ENCODE results near the gene FAM186B.

FAM186B gene

GRCh38 chr12:49636979-49637755 is 31.7 kb upstream of the FAM186B start:
- in situ Hi-C loops (cut with MboI; ENCODE audit: low pct_unique_long_range_greater_than_20kb, low sequenced_read_pairs) = no loop called here
- DNase-seq = peak; percentile 65

DNA sequence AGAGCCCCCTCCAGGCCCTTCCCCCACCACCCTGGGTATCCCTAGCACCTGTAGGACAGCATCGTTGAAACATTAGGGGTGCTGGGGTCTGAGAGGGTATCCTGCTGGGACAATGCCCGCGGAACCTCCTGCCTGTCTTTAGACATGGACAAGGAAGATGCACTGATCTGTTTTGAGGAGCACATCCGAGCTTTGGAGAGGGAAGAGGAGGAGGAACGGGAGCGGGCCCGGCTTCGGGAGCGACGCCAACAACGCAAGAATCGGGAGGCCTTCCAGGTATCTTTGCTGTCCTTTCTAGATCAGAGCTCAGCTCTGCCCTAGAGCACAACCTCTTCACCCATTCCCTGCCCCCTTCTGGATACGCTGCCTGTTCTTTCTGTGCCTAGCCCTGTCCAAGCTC is 31.1 kb upstream of the FAM186B start:
- no peak for DNase-seq
- in situ Hi-C loops (cut with MboI; ENCODE audit: low pct_unique_long_range_greater_than_20kb, low sequenced_read_pairs) = no loop called here

- DNase-seq = no peak
- in situ Hi-C loops (cut with MboI; ENCODE audit: low pct_unique_long_range_greater_than_20kb, low sequenced_read_pairs) = no loop called here
Measured at GRCh38 chr12:49635656-49636055, 30.2 kb upstream of the FAM186B start.

GRCh38 chr12:49635036-49635435 is 29.6 kb upstream of the FAM186B start:
- in situ Hi-C loops (cut with MboI; ENCODE audit: low pct_unique_long_range_greater_than_20kb, low sequenced_read_pairs) = no loop called here

DNA sequence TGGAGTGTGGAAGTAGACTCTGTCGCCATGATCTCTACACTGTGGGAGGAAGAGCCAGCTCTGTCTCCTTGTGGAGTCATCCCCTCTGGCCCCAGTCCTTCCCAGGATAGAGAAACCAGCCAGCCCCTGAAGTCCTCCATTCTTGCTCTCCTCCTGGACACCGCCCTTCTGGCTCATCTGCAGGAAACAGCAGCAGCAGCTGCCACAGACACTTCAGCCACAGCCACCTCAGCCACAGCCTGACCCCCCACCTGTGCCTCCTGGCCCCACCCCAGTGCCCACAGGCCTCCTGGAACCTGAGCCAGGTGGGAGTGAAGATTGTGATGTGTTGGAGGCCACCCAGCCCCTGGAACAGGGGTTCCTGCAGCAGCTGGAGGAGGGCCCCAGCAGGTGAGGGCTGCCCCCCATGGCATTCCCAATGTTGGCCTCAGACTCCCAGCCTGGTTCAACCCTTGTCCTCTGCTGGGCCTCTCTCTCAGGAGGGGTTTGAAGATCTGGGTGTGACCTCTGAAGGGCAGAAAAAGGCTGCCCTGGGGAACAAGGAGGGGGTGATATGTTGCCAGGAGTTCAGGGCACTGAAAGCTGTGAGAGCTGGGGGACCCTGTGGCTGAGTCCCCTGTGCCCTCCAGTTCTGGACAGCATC is 28.4 kb upstream of the FAM186B start:
- in situ Hi-C loops (cut with MboI; ENCODE audit: low pct_unique_long_range_greater_than_20kb, low sequenced_read_pairs) = no loop called here

More at GRCh38 chr12:49635036-49635435, 29.6 kb upstream of the FAM186B start:
- DNase-seq = no peak

DNA sequence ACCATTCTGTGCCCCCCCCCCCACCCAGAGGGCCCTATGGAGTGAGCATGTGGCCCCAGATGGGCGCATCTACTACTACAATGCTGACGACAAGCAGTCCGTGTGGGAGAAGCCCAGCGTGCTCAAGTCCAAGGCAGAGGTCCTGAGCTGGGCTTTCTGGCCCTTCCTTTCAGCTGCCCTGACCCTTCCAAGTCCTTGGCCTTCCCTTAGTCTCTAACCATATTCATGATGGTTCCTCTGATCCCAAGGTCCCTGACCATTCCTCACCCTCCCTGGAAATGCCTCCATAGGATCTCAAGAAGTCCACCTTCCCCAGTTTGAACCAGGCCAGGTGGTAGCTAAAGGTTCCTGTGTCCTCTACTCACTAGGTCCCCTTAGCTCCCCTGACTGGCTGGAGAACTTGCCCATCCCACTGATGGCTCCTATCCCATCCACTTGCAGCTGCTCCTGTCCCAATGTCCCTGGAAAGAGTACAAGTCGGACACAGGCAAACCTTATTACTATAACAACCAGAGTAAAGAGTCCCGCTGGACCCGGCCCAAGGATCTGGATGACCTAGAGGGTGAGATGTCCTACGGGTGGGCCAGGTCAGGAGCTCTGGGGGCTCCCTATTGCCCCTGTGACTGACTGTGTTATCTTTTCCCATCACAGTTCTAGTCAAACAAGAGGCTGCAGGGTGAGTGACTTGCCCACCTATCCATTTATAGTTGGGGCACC is 27.7 kb upstream of the FAM186B start:
- DNase-seq = no peak

More for the DNA sequence above, 28.4 kb upstream of the FAM186B start:
- DNase-seq = no peak

GRCh38 chr12:49632401-49632800 is 27.0 kb upstream of the FAM186B start:
- in situ Hi-C loops (cut with MboI; ENCODE audit: low pct_unique_long_range_greater_than_20kb, low sequenced_read_pairs) = no loop called here
- no peak for DNase-seq

More for the DNA sequence above, 27.7 kb upstream of the FAM186B start:
- in situ Hi-C loops (cut with MboI; ENCODE audit: low pct_unique_long_range_greater_than_20kb, low sequenced_read_pairs) = no loop called here

DNA sequence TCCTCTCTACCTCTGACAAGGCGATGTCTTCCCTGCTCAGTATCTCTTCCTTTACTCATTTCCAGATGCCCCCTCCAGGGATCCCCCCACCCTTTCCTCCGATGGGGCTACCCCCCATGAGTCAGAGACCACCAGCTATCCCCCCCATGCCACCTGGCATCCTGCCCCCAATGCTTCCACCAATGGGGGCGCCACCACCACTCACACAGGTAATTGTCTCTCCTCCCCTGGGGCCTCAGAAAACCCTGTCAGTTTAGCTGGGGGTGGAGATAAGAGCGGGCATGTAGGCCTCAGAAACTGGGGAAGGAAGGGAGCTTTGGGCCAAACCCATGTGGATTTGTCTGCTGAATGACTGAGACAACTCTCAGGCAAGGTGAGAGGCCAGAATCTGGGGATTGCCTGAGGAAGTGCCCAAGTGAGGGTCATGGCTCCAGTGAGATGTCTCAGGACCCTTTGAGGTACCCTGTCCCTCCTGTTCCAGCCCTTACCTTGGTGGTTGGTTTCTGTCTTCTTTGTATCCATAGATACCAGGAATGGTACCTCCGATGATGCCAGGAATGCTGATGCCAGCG is 26.0 kb upstream of the FAM186B start:
- in situ Hi-C loops (cut with MboI; ENCODE audit: low pct_unique_long_range_greater_than_20kb, low sequenced_read_pairs) = no loop called here
- DNase-seq = no peak

DNA sequence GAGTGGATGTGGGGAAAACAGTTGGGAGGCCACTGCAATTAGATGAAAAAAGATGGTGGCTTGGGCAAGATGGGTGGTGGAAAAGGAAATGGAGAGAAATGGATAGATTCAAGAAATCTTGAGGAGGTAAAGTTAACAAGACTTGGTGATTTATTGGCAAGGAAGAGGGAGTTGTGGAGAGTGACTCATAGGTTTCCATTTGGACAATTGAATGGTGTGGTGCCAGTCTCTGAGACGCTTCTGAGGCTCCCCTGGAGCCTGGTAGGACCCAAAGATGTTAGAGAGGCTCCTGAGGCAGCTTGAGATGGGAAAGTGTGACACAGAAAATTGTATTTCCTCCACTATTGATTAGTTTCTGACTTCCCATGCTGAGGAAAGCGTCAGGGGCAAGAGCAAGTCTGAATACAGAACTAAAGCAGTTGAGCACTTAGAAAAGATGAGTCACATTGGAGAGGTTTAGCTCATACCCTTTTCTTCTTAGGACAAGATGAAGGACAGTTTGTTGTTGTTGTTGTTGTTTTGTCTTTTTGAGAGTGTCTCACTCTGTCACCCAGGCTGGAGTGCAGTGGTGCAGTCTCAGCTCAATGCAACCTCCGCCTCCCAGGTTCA is 22.4 kb upstream of the FAM186B start:
- in situ Hi-C loops (cut with MboI; ENCODE audit: low pct_unique_long_range_greater_than_20kb, low sequenced_read_pairs) = no loop called here
- DNase-seq = no peak

GRCh38 chr12:49626836-49627235 is 21.4 kb upstream of the FAM186B start:
- in situ Hi-C loops (cut with MboI; ENCODE audit: low pct_unique_long_range_greater_than_20kb, low sequenced_read_pairs) = no loop called here
- DNase-seq = no peak

DNA sequence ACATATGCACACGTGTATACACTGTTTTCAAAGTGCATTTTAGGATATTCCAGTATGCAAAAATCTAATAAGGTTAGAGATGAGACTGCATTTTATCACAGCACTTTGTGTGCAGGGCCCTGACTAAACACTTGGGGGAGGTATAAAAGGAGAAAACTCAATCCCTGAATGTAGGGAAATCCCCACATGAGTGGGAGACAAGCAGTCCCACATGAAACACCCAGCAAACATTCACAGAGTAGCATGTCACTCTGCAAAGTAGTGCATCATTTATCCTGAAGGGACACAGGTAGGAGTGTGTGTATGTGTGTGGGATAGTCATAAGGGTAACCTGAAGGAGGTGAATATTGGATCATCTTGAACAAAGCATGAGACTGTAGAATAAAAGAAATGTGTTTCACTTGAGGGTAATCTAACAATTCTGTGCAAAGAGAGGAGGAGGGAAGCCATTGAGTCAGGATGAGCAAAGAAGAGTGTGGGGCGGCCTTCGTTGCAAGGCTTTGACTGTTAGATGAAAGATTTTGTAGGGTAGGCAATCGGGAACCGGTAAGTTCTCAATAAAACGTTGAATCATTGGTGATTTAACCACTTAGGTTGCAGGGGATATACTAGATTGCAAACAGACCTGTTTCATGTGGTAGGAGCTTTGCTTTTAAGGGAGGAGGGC is 20.9 kb upstream of the FAM186B start:
- no peak for DNase-seq
- in situ Hi-C loops (cut with MboI; ENCODE audit: low pct_unique_long_range_greater_than_20kb, low sequenced_read_pairs) = no loop called here

DNA sequence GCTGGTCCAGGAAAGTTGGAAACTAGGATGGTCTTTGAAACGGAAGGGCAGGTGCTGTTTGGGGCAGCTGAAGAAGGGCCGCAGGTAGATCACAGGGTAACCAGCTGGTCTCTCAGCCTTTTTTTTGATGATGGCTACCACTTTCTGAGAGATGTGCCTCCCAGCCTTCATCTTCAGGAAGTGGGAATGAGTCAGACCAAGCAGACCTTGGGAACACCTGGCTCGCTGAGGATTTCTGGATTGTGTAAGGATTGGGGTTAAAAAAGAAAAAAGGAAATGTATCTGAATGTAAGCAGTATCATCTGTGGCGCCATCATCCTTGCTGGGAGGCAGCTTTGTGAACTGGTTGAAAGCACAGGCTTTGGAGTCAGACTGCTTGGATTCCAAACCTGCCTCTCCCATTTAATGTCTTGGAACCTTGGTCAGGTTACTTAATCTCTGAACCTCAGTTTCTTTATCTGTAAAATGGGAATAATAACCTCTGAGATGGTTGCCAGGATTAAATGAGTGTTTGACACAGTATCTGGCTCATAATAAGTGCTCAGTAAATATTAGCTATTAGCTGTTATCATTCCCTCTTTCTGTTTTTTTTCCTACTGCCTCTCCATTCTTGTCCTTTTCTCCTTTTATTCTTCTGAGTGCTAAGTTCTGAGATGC is 19.6 kb upstream of the FAM186B start:
- DNase-seq = peak; percentile 18
- in situ Hi-C loops (cut with MboI; ENCODE audit: low pct_unique_long_range_greater_than_20kb, low sequenced_read_pairs) = no loop called here

GRCh38 chr12:49623142-49623904 is 17.9 kb upstream of the FAM186B start, which contains the start of gene PRPF40B:
PRPF40B (plus strand) TSS chr12:49623561; CDS start chr12:49623591, 30 bp downstream.
- DNase-seq = peak; percentile 84
- in situ Hi-C loops (cut with MboI; ENCODE audit: low pct_unique_long_range_greater_than_20kb, low sequenced_read_pairs) = no loop called here

DNA sequence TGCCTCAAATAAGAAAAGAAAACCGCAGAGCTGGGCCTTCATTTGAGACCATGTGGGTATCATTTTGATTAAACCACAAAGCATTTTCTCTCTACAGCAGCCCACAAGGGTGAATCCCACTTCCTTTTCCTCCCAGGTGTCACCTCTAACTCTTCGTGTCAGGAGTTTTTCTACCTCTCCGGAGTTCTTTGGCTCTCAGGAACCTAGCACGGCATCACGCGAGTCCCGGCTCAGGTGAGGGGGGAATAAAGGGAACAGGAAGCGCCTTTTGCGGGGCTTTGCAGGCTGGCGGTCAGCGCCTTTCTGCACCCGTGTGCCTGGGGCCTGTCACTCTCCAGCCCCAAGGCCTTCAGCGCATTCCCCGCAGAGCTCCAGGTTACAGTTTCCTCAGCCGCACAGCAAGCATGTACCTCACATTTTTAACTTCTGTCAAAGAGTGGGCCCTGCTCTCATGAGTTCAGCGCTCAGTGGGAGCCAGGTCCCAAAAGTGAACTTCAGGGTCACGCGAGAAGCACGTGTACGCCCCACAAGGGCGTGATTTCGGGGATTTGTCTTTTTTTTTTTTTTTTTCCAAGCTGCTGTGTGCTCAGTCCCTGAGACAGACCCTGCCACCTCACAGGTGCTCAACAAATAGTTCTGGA is 17.2 kb upstream of the FAM186B start:
- in situ Hi-C loops (cut with MboI; ENCODE audit: low pct_unique_long_range_greater_than_20kb, low sequenced_read_pairs) = no loop called here
- peak; percentile 90 for DNase-seq

DNA sequence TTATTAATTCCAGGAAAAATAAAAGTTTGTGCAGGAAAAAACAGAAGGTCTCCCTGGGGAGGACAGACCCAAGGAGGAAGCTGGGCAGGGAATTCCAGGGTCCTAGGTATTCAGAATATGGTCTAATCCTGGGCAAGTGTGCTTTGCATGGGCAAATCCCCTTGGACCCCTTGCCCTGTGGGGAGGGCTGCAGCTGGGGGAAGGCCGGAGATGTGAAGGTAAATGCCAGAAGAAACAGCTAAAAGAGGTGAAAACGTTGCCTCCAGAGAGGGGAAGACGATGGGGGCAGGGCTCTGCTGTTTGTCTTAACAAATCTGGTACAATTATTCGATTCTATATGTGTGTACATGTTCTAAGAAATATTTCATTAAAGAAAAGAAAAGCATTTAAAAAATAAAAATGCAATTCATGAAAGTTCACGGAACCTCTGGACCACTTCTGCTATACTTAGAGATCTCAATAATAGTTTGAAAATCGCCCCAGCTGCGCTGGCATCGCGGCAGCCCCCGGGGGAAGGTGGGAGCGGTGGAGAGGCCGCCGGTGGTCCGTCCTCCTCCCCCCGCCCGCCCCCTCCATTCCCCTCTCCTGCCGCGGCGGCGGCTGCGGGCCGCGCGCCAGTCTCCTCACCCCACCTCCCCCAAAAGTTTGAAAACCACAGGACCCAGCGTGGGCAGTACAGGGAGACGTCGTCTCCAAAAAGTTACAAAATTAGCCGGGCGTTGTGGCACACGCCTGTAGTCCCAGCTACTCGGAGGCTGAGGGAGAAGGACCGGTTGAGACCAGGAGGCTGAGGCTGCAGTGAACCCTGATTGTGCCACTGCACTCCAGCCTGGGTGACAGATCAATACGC is 16.4 kb upstream of the FAM186B start:
- in situ Hi-C loops (cut with MboI; ENCODE audit: low pct_unique_long_range_greater_than_20kb, low sequenced_read_pairs) = no loop called here
- no peak for DNase-seq

DNA sequence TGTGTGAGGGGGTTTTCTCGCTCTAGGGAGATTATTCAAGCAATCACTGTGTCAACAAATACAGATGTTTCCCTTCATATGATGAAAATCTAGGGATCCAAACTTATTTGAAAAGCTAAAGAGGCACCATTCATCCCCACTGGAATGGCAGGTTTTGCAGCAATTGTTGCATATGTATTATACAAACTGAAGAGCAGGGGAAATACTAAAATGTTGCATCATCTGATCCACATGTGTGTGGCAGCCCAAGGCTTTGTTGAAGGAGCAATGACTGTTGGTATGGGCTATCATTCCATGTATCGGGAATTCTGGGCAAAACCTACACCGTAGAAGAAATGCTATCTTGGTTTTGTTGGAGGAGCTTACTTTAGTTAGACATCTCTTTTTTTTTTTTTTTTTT is 13.8 kb upstream of the FAM186B start:
- in situ Hi-C loops (cut with MboI; ENCODE audit: low pct_unique_long_range_greater_than_20kb, low sequenced_read_pairs) = no loop called here
- no peak for DNase-seq
